Stimulated activated CD4-positive, alpha-beta T cell treated with anti-CD3 and anti-CD28 coated beads, Interleukin-4, amount 100 ng/mL, for 48 hours (primary cell): Measurements from ENCODE around the gene PTDSS2.
A peak's percentile ranks its signal among the peaks of the same experiment; 100 is the strongest.

Experiments used
- DNase-seq, 2 donors: peaks; one replicate each; pipeline ENCODE4 v3.0.0-alpha.2; 2020; ENCODE audit warnings: low read depth in 2 of 2

Gene PTDSS2

GRCh38 chr11:490186-490929, 40.3 kb downstream of the PTDSS2 start:
- DNase-seq = no peak

GRCh38 chr11:490930-491260, 40.8 kb downstream of the PTDSS2 start:
- DNase-seq = no peak

- no peak for DNase-seq
Observed at GRCh38 chr11:491358-491757, 41.3 kb downstream of the PTDSS2 start.

- DNase-seq = no peak
Observed at GRCh38 chr11:492427-493226, 42.5 kb downstream of the PTDSS2 start.

GRCh38 chr11:494761-495536, 44.9 kb downstream of the PTDSS2 start:
- no peak for DNase-seq

- no peak for DNase-seq
Observed at GRCh38 chr11:495537-495931, 45.5 kb downstream of the PTDSS2 start.

- DNase-seq = no peak
Observed at GRCh38 chr11:496834-497564, 46.9 kb downstream of the PTDSS2 start.

GRCh38 chr11:497565-498296, 47.7 kb downstream of the PTDSS2 start:
- no peak for DNase-seq

GRCh38 chr11:498297-499181, 48.5 kb downstream of the PTDSS2 start:
- no peak for DNase-seq

GRCh38 chr11:499201-500076, 49.4 kb downstream of the PTDSS2 start:
- no peak for DNase-seq

- no peak for DNase-seq
Observed at GRCh38 chr11:501001-501682, 51.1 kb downstream of the PTDSS2 start.

- no peak for DNase-seq
Observed at GRCh38 chr11:501683-502287, 51.7 kb downstream of the PTDSS2 start.

GRCh38 chr11:502288-503178, 52.5 kb downstream of the PTDSS2 start:
- DNase-seq = no peak

- peak in 1 of 2 donors; percentile 36 for DNase-seq
Observed at GRCh38 chr11:503179-503981, 53.3 kb downstream of the PTDSS2 start.

- DNase-seq = no peak
Observed at GRCh38 chr11:504053-504993, 54.2 kb downstream of the PTDSS2 start.
